ENCODE data around the gene OOSP3. TPM values are rescaled to one million over a fixed set of nuclear protein-coding genes. Genes with fewer than 3 reads are reported as not detected.

OOSP3 gene
- total RNA-seq, 1 experiment from 2014 or later, result not detected

DNA sequence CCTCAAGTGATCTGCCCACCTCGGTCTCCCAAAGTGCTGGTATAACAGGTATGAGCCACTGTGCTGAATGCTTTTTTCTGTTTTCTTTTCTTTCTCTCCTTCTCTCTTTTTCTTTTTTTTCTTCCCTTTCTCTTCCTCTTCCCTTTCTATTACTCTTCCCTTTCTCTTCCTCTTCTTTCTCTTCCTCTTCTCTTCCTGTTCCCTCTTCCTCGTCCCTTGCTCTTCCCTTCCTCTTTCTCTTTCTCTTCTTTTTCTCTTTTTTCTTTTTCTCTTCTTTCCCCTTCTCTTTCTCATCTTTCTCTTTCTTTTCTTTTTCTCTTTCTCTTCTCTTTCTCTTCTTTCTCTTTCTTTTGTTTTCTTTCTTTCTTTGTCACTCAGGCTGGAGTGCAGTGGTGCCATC, 60.9 kb downstream of the OOSP3 start:
- no peaks in the 10 kb centered on the region for H4K20me1 ChIP-seq (ENCODE audit: insufficient read depth)
- no TSS peak for BruUV-seq (replicated peaks)
- no peak overlapping the region for H2AFZ ChIP-seq (ENCODE audit: low read depth, low read length, poor library complexity, severe bottlenecking)
- no peaks in the 10 kb centered on the region for H3K27me3 ChIP-seq (ENCODE audit: insufficient read depth, low read length)
- ChIA-PET POLR2A (no interaction called here), CTCF (interaction anchor here (1.4 kb wide), 1 partner anchor 21 kb away, joined by 4 read pairs; no protein-coding TSS in a partner anchor), RAD21 (ENCODE audit: low non-redundant PET in 1 of 2, low total read pairs in 2 of 2, uncharacterized antibody in 2 of 2, unreplicated experiment in 2 of 2) (no interaction called here)
- H3K9me2 ChIP-seq (ENCODE audit: insufficient read depth), result no peaks in the 10 kb centered on the region
- H3K4me1 ChIP-seq (ENCODE audit: control insufficient read depth in 1 of 2, insufficient read depth in 2 of 2, low read length in 2 of 2), result no peaks in the 10 kb centered on the region; a peak in 1 of 4 replicates
- no peak for ATAC-seq
- intact Hi-C loops (cut with micrococcal nuclease), result no loop called here
- TF ChIP-seq, protein P1, sequence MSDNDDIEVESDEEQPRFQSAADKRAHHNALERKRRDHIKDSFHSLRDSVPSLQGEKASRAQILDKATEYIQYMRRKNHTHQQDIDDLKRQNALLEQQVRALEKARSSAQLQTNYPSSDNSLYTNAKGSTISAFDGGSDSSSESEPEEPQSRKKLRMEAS (IDR thresholded peaks at IDR 0.05), result no peak
- TF ChIP-seq REST (IDR thresholded peaks at IDR 0.05; ENCODE audit: low read depth) (no peak), POLR2A (IDR thresholded peaks at IDR 0.05; ENCODE audit: borderline replicate concordance, extremely low read depth, insufficient read depth, insufficient read length) (no peak), CBX3 (IDR thresholded peaks at IDR 0.05; ENCODE audit: low read depth) (no peak), SP1 (IDR thresholded peaks at IDR 0.05; ENCODE audit: low read depth) (no peak), TCF7L2 (IDR thresholded peaks at IDR 0.05; ENCODE audit: borderline replicate concordance, extremely low read depth, insufficient read depth, insufficient read length) (no peak), FOSL1 (IDR thresholded peaks at IDR 0.05; ENCODE audit: low read depth) (no peak)
- H3K4me3 ChIP-seq (replicated peaks in 1 of 2; ENCODE audit: low read depth in 1 of 2, low read length in 2 of 2), result no peak overlapping the region
- no peak overlapping the region for H3K9ac ChIP-seq (ENCODE audit: low read length)
- no peak for DNase-seq (ENCODE audit: low read depth, low spot score)
- H3K27ac ChIP-seq (ENCODE audit: low read depth, low read length), result no peak overlapping the region
- no peaks in the 10 kb centered on the region for H3K79me2 ChIP-seq (ENCODE audit: insufficient read depth, low read length)
- no peaks in the 10 kb centered on the region for H3K36me3 ChIP-seq (ENCODE audit: control insufficient read depth in 1 of 2, insufficient read depth in 2 of 2, low read length in 2 of 2)
- H3K4me2 ChIP-seq (ENCODE audit: low read length), result no peak overlapping the region
- no peaks in the 10 kb centered on the region for H3K9me3 ChIP-seq (ENCODE audit: control insufficient read depth in 1 of 2, insufficient read depth in 1 of 2, low read depth in 1 of 2, low read length in 2 of 2)

GRCh38 chr11:59941091-59941490, 62.5 kb downstream of the OOSP3 start:
- RAD21 ChIA-PET (ENCODE audit: low non-redundant PET in 1 of 2, low total read pairs in 2 of 2, uncharacterized antibody in 2 of 2, unreplicated experiment in 2 of 2), result no interaction called here
- Histone ChIP-seq H2AFZ (ENCODE audit: low read depth, low read length, poor library complexity, severe bottlenecking) (no peak overlapping the region), H3K79me2 (ENCODE audit: insufficient read depth, low read length) (no peaks in the 10 kb centered on the region), H3K9ac (ENCODE audit: low read length) (no peak overlapping the region), H3K9me2 (ENCODE audit: insufficient read depth) (no peaks in the 10 kb centered on the region), H3K4me1 (ENCODE audit: control insufficient read depth in 1 of 2, insufficient read depth in 2 of 2, low read length in 2 of 2) (no peaks in the 10 kb centered on the region; a peak in 1 of 4 replicates), H3K27me3 (ENCODE audit: insufficient read depth, low read length) (no peaks in the 10 kb centered on the region), H3K27ac (ENCODE audit: low read depth, low read length) (no peak overlapping the region), H3K4me2 (ENCODE audit: low read length) (no peak overlapping the region), H3K36me3 (ENCODE audit: control insufficient read depth in 1 of 2, insufficient read depth in 2 of 2, low read length in 2 of 2) (no peaks in the 10 kb centered on the region), H4K20me1 (ENCODE audit: insufficient read depth) (no peaks in the 10 kb centered on the region), H3K4me3 (replicated peaks in 1 of 2; ENCODE audit: low read depth in 1 of 2, low read length in 2 of 2) (no peak overlapping the region), H3K9me3 (ENCODE audit: control insufficient read depth in 1 of 2, insufficient read depth in 1 of 2, low read depth in 1 of 2, low read length in 2 of 2) (no peaks in the 10 kb centered on the region)
- POLR2A ChIA-PET, result no interaction called here
- ATAC-seq, result no peak
- CTCF ChIA-PET, result no interaction called here
- BruUV-seq (replicated peaks), result no TSS peak
- no peak for DNase-seq (ENCODE audit: low read depth, low spot score)
- intact Hi-C loops (cut with micrococcal nuclease), result no loop called here
- no peak for TF ChIP-seq POLR2A (IDR thresholded peaks at IDR 0.05; ENCODE audit: borderline replicate concordance, extremely low read depth, insufficient read depth, insufficient read length)
- TF ChIP-seq EGR1 (IDR thresholded peaks at IDR 0.05; ENCODE audit: low read depth), result no peak
- no peak for TF ChIP-seq CBX3 (IDR thresholded peaks at IDR 0.05; ENCODE audit: low read depth)
- no peak for TF ChIP-seq FOSL1 (IDR thresholded peaks at IDR 0.05; ENCODE audit: low read depth)
- no peak for TF ChIP-seq SIN3A (IDR thresholded peaks at IDR 0.05; ENCODE audit: low read depth)
- TF ChIP-seq REST (IDR thresholded peaks at IDR 0.05; ENCODE audit: low read depth), result no peak
- no peak for TF ChIP-seq YY1 (IDR thresholded peaks at IDR 0.05; ENCODE audit: extremely low read depth, insufficient replicate concordance, low read depth, low read length)
- TF ChIP-seq CEBPB (IDR thresholded peaks at IDR 0.05; ENCODE audit: low read depth), result no peak
- no peak for TF ChIP-seq SRF (IDR thresholded peaks at IDR 0.05; ENCODE audit: low read depth)
- no peak for TF ChIP-seq SP1 (IDR thresholded peaks at IDR 0.05; ENCODE audit: low read depth)
- TF ChIP-seq EZH2phosphoT487 (IDR thresholded peaks at IDR 0.05; ENCODE audit: borderline replicate concordance), result no peak
- no peak for TF ChIP-seq ZFX (IDR thresholded peaks at IDR 0.05)
